ENCODE results near the gene PAK6.

The PAK6 gene

GRCh38 chr15:40303576-40303975, 64.7 kb downstream of the PAK6 start:
- Histone ChIP-seq H3K9me3 (replicated peaks; ENCODE audit: insufficient read depth, low read length) (no peaks in the 10 kb centered on the region), H4K20me1 (ENCODE audit: insufficient read depth, low read length) (no peaks in the 10 kb centered on the region), H3K79me2 (ENCODE audit: low read length) (no peaks in the 10 kb centered on the region), H2AFZ (ENCODE audit: low read length) (no peak overlapping the region), H3K4me3 (ENCODE audit: low read length) (no peak overlapping the region), H3K4me1 (ENCODE audit: low read length) (no peaks in the 10 kb centered on the region), H3K27me3 (replicated peaks; ENCODE audit: insufficient read depth, low read length) (peaks cover 8% of the 10 kb centered on the region; the same call in 1 of the 2 replicates), H3F3A (ENCODE audit: insufficient read depth, low read length) (no peaks in the 10 kb centered on the region), H3K36me3 (replicated peaks; ENCODE audit: insufficient read depth, low read length) (no peaks in the 10 kb centered on the region), H3K27ac (ENCODE audit: low read length) (no peak overlapping the region), H3K9me2 (replicated peaks; ENCODE audit: insufficient read depth, low read length) (no peaks in the 10 kb centered on the region), H3K4me2 (ENCODE audit: low read depth, low read length) (no peak overlapping the region), H3K9ac (ENCODE audit: low read length) (no peak overlapping the region)
- TF ChIP-seq, protein P1, sequence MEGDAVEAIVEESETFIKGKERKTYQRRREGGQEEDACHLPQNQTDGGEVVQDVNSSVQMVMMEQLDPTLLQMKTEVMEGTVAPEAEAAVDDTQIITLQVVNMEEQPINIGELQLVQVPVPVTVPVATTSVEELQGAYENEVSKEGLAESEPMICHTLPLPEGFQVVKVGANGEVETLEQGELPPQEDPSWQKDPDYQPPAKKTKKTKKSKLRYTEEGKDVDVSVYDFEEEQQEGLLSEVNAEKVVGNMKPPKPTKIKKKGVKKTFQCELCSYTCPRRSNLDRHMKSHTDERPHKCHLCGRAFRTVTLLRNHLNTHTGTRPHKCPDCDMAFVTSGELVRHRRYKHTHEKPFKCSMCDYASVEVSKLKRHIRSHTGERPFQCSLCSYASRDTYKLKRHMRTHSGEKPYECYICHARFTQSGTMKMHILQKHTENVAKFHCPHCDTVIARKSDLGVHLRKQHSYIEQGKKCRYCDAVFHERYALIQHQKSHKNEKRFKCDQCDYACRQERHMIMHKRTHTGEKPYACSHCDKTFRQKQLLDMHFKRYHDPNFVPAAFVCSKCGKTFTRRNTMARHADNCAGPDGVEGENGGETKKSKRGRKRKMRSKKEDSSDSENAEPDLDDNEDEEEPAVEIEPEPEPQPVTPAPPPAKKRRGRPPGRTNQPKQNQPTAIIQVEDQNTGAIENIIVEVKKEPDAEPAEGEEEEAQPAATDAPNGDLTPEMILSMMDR (IDR thresholded peaks at IDR 0.05; ENCODE audit: low read length) = no peak
- TF ChIP-seq EZH2 (optimal IDR thresholded peaks at IDR 0.05; ENCODE audit: low read depth, low read length) (no peak), EZH2phosphoT487 (IDR thresholded peaks at IDR 0.05; ENCODE audit: low read length) (no peak)
- DNase-seq = no peak

DNA sequence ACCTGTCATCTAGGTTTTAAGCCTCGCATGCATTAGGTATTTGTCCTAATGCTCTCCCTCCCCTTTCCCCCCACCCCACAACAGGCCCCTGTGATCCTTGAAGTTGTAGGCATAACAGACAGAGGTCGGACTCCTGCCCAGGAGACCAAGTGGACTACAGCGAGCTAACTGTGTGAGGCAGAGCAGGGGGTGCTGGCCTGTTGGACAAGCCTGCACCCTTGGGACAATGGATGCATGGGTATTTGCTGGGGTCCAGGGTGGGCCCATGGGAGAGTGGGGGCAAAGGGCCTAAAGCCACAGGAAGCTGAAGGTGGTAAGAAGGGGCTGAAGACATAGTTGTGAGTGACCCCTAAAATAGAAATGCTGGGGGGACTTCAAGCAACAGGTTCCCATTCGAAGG, 66.4 kb downstream of the PAK6 start:
- Histone ChIP-seq H3K9ac (ENCODE audit: low read length) (no peak overlapping the region), H3K79me2 (ENCODE audit: low read length) (no peaks in the 10 kb centered on the region), H3K27ac (ENCODE audit: low read length) (no peak overlapping the region), H4K20me1 (ENCODE audit: insufficient read depth, low read length) (no peaks in the 10 kb centered on the region), H3K9me2 (replicated peaks; ENCODE audit: insufficient read depth, low read length) (no peaks in the 10 kb centered on the region), H3F3A (ENCODE audit: insufficient read depth, low read length) (no peaks in the 10 kb centered on the region), H3K9me3 (replicated peaks; ENCODE audit: insufficient read depth, low read length) (no peaks in the 10 kb centered on the region), H3K4me2 (ENCODE audit: low read depth, low read length) (no peak overlapping the region), H3K36me3 (replicated peaks; ENCODE audit: insufficient read depth, low read length) (no peaks in the 10 kb centered on the region), H3K4me1 (ENCODE audit: low read length) (no peaks in the 10 kb centered on the region), H3K27me3 (replicated peaks; ENCODE audit: insufficient read depth, low read length) (peaks cover 2% of the 10 kb centered on the region; the same call in 1 of the 2 replicates), H2AFZ (ENCODE audit: low read length) (no peak overlapping the region), H3K4me3 (ENCODE audit: low read length) (no peak overlapping the region)
- DNase-seq = no peak
- TF ChIP-seq EZH2 (optimal IDR thresholded peaks at IDR 0.05; ENCODE audit: low read depth, low read length) (no peak), EZH2phosphoT487 (IDR thresholded peaks at IDR 0.05; ENCODE audit: low read length) (no peak)
- TF ChIP-seq, protein P1 (IDR thresholded peaks at IDR 0.05; ENCODE audit: low read length) = no peak

DNA sequence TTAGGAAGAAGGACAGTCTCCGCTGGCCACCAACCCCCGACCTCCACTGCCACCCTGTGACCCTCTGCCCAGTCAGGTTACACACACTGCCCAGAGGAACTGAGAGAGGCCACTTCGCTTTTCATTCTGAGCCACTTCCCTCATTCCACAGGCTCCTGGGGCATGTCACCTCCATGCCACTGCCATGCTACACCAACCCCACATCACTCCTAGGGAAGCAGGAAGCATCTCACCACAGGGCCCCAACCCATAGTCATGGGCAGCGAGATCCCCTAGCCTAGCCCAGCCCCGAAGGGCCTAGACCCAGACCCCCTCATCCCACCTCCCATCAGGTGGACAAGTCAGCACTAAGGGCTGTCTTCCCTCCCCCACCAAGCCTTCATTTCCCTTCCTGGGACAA, 67.5 kb downstream of the PAK6 start:
- H3K4me3 ChIP-seq (ENCODE audit: low read length) = no peak overlapping the region

More for the DNA sequence above, 67.5 kb downstream of the PAK6 start:
- no peaks in the 10 kb centered on the region for H3K79me2 ChIP-seq (ENCODE audit: low read length)
- H2AFZ ChIP-seq (ENCODE audit: low read length) = no peak overlapping the region
- no peaks in the 10 kb centered on the region for H3K9me2 ChIP-seq (replicated peaks; ENCODE audit: insufficient read depth, low read length)
- H3F3A ChIP-seq (ENCODE audit: insufficient read depth, low read length) = no peaks in the 10 kb centered on the region
- TF ChIP-seq EZH2phosphoT487 (IDR thresholded peaks at IDR 0.05; ENCODE audit: low read length) = no peak
- TF ChIP-seq, protein P1 (IDR thresholded peaks at IDR 0.05; ENCODE audit: low read length) = no peak
- no peak for TF ChIP-seq EZH2 (optimal IDR thresholded peaks at IDR 0.05; ENCODE audit: low read depth, low read length)
- H3K4me2 ChIP-seq (ENCODE audit: low read depth, low read length) = no peak overlapping the region
- H4K20me1 ChIP-seq (ENCODE audit: insufficient read depth, low read length) = no peaks in the 10 kb centered on the region
- H3K9ac ChIP-seq (ENCODE audit: low read length) = no peak overlapping the region
- no peak overlapping the region for H3K27ac ChIP-seq (ENCODE audit: low read length)
- H3K36me3 ChIP-seq (replicated peaks; ENCODE audit: insufficient read depth, low read length) = no peaks in the 10 kb centered on the region
- no peaks in the 10 kb centered on the region for H3K9me3 ChIP-seq (replicated peaks; ENCODE audit: insufficient read depth, low read length)
- H3K4me1 ChIP-seq (ENCODE audit: low read length) = no peaks in the 10 kb centered on the region
- no peak for DNase-seq
- H3K27me3 ChIP-seq (replicated peaks; ENCODE audit: insufficient read depth, low read length) = no peaks in the 10 kb centered on the region
